ENCODE results near the gene GOLGA8T.
"Not testable (repeated sequence)": the region's sequence is repeated elsewhere in the genome, so short reads cannot be mapped to it uniquely, and the experiment has no call there.

GOLGA8T gene, protein sequence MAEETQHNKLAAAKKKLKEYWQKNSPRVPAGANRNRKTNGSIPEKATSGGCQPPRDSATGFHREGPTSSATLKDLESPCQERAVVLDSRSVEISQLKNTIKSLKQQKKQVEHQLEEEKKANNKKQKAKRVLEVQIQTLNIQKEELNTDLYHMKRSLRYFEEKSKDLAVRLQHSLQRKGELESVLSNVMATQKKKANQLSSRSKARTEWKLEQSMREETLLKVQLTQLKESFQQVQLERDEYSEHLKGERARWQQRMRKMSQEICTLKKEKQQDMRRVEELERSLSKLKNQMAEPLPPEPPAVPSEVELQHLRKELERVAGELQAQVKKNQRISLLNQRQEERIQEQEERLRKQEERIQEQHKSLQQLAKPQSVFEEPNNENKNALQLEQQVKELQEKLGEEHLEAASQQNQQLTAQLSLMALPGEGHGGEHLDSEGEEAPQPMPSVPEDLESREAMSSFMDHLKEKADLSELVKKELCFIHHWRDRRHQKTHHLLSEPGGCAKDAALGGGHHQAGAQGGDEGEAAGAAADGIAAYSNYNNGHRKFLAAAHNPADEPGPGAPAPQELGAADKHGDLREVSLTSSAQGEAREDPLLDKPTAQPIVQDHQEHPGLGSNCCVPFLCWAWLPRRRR

DNA sequence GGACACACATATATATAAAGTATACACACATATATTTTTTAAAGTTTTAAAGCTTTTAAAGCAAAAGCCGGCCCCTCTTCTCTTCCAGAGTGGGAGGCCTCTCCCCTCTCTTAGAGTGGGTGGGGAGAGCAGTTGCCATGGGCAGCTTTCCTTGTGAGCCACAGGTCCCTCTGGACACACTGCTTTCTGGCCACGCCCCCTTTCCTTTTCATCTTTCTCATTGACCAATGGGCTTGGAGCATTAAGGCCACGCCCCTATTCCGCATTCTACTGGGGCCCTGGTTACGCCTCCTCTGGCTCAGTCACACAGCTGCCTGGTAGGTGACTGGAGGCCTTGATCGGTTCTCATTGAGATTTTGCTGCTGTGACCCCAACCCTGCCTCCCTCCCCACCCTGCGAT is at the start of gene GOLGA8T:
GOLGA8T (plus strand) TSS at position 301 of the 400 bp plus-strand sequence; CDS start at position 399, 98 bp downstream.
- not testable (repeated sequence) for DNase-seq

DNA sequence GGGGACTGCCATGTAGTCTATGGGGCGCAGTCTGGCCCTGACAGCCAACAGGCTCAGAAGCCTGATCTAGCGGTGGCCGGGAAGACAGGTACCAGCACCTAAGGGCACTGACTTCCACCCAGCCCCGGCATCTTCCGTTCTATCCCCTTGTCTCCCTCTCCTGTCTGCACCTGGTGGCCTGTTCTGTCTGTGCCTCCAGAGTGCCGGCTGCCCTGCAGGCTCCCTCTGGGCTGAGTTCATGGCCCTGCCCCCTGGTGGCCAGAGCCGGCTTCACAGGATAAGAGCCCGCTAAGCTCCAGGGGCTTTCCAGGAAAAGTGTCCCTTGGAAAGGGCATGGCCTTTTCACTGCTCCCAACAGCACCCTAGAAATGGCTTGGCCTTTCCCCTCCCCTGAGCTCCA is 37.0 kb upstream of the GOLGA8T start:
- not testable (repeated sequence) for DNase-seq

DNA sequence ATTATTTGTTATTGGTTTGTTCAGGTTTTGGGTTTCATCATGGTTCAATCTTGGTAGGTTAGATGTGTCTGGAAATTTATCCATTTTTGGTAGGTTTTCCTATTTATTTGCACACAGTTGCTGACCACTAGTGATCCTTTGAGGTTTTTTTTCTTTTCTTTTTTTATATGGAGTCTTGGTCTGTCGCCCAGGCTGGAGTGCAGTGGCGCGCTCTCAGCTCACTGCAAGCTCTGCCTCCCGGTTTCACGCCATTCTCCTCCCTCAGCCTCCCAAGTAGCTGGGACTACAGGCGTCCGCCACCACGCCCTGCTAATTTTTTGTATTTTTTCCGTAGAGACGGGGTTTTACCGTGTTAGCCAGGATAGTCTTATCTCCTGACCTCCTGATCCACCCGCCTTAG is 32.0 kb upstream of the GOLGA8T start:
- not testable (repeated sequence) for DNase-seq

DNA sequence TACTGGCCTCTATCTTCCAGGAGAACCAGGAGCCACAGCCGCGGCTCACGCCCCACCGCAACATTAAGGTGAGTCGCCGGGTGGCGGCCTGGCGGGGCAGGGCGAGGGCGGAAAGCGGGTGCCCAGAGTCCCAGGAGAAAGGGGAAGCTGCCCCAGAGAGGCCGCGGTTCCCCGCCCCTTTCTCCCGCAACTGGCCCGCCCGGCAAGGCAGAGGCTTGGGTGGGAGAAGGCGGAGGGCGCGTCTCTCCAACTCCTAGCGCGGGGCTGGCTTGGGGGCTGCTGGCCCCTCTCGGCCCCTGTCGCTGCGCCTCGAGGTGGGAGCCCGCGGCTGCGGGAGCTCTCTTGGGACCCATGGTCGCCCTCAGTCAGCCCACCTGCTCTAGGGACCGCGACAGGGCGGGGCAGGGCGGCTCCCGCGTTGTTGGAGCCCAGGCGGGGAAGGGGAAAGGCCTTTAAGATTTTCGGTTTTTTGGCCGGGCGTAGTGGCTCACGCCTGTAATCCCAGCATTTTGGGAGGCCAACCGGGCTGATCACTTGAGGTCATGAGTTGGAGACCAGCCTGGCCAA is 30.8 kb upstream of the GOLGA8T start:
- not testable (repeated sequence) for DNase-seq

DNA sequence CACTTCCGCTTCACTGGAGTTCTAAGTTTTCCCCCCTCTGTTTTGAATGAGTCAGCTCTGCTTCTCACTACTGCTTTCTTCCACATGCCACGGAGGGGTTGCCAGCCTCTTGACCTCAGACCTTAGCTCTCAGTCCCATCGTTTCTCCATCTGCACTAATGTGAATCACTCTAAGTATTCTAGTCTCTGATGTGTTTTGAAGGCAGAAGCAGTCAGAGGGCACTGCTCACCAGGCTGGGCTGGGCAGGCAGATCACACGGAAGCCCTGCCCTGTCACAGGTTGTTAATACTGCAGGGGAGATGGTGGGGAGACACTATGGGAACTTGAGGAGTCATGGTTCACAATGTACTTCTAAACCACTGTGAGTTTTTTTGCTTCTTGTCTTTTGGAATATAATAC is 24.3 kb upstream of the GOLGA8T start:
- DNase-seq = not testable (repeated sequence)

DNA sequence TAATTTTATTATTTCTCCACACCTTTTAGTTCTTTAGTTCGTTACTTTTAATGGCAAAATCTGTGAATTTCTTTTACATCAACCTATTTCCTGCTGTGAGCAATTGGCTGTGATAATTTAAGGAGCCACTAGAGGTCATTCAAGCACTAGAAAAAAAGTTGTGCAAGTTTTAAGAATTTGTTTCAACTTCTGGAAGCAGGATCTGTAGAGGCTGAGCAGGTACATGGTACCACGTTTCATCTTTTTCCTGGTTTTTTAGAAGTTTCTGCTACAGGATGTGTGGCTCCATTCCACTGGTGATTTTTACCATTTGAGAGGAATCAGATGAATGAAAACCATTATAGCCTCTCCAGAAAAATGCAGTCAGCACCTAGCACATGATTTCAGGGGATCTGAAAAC is 4.8 kb upstream of the GOLGA8T start:
- DNase-seq = not testable (repeated sequence)

DNA sequence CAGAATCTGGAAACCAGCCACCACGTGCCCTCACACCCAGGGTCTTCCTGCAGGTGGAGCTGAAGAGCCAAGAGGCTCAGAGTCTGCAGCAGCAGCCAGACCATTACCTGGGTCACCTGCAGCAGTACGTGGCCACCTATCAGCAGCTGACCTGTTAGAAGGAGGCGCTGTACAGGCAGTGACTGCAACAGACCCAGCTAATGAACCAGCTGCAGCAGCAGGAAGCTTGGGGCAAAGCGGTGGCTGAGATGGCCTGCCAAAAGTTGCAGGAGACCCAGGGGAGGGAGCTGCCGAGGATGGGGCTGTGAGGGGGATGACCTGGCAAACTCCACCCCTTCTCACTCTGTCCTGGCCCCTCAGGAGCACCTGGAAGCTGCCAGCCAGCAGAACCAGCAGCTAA is 8.4 kb downstream of the GOLGA8T start:
- DNase-seq = not testable (repeated sequence)

DNA sequence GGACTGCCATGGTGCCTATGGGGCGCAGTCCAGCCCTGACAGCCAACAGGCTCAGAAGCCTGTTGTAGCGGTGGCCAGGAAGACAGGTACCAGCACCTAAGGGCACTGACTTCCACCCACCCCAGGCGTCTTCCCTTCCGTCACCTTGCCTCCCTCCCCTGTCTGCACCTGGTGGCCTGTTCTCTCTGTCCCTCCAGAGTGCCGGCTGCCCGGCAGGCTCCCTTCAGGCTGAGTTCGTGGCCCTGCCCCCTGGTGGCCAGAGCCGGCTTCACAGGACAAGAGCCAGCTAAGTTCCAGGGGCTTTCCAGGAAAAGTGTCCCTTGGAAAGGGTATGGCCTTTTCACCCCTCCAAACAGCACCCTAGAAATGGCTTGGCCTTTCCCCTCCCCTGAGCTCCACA is 15.0 kb downstream of the GOLGA8T start:
- DNase-seq = not testable (repeated sequence)

DNA sequence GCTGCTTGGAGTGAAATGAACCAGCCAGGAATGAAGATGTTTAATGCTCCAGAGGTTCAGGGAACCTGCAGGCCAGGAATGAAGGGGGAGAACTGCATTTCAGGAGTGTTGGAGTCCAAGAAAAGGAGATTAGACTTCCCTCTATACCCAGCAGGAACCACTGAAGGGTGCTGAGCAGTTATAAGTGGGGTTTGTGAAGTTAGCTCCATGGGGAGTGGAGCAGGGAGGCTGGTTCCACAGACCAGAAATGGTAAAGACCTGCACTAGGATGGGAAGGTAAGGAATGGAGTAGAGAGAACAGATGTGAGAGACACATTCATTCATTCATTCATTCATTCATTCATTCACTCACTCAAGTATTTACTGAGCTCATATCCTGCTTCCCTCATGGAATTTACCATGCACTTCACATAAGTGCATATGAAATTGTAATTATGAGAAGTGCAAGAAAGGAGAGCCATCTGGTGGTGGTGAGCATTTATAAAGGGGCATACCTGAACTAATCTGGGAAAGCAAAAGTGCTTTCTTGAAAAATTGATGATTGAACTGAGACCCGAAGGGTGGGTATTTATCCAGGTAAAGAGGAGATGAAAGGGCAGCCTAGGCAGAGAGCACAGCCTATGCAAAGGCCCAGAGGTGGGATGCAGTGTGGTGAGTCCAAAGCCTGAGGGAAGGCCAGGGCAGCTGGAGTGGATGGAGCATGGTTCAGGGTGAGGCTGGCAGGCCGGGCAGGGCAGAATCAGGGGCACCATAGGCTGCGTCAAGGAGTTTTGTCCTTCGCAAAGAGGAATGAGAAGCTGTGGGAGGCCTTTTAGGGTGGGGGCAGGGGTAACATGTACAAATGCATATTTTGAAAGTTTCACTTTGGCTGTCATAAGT is 27.9 kb downstream of the GOLGA8T start:
- not testable (repeated sequence) for DNase-seq

DNA sequence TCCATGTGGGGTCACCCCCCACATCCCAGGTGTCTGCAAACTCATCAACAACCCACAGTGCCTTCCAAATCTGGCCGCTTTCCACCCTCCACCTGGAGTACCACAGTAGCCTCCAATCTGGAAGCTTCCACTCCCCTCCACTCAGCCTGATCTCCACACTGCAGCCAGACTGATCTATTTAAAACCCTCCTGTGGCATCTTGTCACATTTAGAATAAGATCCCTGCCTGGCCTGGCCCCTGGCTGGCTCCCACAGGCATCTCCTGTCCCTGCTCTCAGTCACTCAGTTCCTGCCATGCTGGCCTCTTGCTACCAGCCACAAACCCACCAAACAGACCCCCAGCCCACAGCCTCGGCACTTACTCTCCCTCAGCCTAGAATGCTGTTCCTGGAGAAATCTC is 28.9 kb downstream of the GOLGA8T start:
- DNase-seq = not testable (repeated sequence)

DNA sequence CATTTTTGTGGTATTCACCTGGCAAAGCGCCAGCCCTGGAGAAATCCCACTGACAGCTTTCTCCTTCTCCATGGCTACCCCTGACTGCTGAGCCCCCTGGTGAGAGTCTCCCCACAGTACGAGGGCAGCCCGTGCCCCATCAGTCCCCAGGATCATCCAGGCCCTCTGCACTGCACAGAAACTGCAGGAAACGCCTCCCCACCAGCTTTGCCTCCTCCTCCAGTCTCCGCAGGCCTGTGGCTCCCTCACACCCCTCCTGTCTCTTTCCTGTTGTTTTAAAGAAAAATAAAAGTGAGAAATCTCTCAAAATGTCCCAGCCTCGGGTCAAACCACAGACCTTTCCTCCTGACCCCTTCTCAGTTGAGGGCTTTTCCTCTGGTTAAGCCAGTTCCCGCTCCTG is 29.4 kb downstream of the GOLGA8T start:
- not testable (repeated sequence) for DNase-seq

DNA sequence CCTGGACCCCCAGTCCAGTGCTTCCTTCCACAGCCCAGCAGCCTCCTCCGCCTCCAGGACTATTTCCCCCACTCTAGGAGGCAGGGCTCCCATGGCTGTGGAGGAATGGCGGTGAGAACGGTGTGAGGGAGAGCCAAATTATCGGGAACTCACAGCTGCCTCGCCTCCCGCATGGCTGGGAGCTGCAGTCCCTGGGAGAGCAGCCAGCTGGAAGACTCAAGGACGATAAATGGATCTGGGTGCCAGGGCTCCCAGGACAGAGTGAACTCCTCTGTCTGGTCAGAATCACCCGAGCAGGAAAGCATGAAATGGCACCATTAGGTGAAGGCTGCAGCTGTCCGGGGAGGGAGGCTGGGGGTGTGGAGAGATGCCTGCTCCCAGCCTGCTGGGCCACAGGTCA is 32.6 kb downstream of the GOLGA8T start:
- not testable (repeated sequence) for DNase-seq

DNA sequence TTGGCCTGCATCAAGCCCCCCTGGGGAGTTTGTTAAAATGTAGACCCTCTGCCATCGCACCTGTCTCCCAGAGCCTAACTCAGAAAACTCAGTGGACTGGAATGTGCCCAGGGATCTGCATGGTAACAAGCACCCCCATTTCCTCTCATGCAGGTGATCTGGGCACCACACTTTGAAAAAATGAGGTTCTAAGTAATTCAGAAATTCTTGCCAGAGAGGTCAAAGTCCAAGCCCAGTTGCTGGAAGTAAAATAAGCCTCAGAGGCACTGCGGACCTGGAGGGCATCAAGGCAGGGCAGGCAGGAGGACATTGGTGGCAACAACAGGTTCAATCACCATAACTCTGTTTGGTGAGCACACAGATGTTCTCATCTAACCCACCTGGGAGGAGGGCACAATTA is 33.0 kb downstream of the GOLGA8T start:
- DNase-seq = not testable (repeated sequence)

DNA sequence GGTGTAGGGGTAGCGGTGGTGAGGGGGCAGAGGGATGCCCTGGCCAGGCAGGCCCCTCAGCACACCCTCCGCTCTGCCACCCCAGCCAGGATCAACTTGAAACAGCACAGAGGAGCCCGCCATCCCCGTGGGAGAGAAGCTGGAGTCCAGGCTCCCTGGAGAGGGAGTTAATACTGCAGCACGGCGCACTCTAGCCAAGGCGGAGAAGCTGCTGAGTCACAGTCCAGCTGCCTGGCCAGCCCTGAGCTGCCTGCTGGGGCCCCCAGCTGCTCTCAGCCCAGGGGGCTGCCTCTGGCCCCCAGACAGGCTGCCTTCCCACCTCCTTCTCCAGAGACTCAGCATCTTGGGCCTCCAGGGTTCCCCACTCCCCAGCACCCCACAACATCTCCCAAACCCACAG is 36.6 kb downstream of the GOLGA8T start:
- DNase-seq = not testable (repeated sequence)

DNA sequence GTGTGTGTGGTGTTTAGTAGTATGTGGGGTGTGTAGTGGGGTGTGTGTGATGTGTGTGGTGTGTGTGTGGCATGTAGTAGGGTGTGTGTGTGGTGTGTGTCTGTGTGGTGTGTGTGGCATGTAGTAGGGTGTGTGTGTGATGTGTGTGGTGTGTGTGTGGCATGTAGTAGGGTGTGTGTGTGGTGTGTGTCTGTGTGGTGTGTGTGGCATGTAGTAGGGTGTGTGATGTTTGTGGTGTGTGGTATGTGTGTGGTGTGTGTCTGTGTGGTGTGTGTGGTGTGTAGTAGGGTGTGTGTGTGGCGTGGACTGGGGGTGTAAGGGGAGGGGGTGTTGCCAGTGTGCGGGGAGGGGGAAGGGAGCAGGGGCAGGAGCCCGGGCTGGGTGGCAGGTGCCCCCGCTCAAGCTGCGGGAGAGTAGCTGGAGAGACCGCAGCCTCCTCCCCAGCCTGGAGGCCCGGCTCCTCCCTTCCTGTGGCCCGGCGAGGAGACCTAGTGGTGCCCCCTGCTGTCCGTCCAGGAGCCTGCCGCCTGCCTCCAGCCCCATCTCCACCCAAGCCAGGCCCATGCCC is 38.3 kb downstream of the GOLGA8T start:
- not testable (repeated sequence) for DNase-seq

DNA sequence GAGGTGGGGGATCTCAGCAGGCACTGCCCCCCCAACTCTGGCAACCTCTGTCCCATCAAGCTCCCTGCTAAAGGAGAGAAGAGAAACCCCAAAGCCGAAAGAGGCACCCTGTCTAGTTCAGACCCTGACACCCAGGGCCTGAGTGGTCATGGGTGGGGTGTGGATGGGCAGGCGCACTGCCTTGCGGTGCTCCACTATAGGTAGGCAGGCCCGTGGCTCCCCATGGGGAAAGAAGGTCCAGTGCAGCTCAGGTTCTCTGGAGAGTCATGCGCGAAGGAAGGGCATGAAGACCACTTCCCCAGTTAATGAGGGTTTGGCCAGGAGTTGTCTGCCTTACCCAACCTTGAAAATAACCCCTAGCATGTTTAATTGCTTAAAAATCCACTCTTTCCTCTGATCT is 40.4 kb downstream of the GOLGA8T start:
- not testable (repeated sequence) for DNase-seq

DNA sequence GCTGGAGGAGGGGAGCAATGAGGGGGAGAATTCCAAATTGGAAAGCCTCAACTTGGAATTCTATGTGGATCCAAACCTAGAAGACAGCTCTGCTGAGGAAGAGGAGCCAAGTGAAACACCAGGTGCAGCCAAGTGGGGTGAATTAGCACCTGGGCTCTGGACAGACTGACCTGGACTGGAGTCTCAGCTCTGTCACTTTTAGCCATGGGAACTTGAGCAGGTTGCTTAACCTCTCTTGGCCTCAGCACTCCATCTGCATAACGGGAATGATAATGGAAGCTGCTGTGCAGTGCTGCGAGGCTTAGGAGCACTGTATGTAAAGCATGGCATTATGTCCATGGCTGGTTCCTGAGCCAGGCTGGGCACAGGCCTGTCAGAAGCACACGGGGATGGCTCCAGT is 41.8 kb downstream of the GOLGA8T start:
- DNase-seq = not testable (repeated sequence)

DNA sequence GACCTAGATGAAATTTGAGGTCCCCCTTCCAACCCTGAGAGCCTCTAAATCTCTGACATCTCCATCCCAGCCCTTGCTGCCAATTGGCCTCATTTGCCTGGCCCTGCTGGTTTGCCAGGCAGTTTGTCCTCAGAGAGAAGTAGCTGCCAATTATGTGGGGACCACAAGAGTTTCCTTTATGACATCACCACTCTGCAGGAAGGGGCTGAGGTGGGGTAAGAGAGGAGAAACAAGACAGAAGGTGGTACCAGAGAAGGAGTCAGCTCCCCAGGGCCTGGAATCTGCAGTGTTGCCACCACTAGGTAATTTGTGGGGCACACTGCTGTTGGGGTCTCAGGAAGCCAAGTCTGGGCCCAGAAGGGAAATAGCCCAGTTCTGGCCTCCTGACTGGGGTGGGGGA is 45.0 kb downstream of the GOLGA8T start:
- not testable (repeated sequence) for DNase-seq

DNA sequence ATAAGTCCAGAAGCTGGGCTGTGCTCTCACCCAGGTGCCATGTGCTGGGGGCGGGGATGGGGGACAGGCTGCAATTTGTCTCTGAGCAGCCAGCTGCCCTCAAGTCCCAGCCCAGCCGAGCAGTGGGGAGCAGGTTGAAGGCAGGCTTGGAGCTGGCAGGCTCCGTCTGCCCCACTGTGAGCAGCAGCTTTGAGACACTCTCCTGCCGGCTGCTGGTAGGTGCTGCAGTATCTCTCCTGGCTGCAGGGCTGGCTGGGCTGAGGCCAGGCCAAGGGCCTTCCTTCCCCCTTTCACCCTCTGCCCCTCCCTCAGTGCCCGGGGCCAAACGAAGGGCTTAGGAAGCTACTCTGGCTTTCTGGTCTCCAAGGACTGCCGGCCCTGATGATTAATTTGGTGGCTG is 50.6 kb downstream of the GOLGA8T start:
- DNase-seq = not testable (repeated sequence)

DNA sequence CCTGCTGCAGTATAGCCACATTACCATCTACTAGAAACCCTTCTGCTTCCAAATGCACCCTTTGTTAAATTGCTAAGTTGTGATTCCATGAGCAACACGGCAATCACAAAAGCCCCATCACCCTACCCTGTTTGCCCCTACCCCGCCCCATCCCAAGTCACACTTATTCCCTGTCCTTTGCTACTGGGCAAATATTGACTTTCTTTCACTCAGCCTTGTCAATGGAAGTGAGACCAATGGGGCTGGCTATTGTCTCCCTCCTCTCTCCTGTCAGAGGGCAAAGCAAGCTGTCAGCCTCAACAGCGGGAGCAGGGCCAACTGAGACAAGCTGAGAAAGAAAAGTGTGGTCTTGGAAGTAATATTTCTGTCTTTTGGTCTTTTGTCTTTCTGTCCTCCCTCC is 52.6 kb downstream of the GOLGA8T start:
- not testable (repeated sequence) for DNase-seq

DNA sequence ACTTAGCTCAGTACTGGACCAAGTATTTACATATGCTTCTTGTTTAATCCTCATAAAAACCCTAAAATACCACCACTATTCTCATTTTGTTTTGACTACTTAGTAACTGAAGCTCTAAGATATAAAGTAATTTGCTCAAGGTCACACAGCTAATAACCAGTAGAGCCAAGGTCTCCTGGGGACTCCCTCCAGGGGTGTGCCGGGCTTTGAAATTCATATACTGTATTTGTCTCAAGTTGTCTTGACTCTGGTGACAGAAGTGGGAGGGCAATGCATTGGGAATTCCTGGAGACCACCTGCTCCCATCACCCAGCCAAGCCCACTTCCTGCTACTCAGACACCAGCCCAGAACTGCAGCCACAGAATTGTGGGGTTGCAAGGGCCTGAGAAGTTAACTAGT is 54.9 kb downstream of the GOLGA8T start:
- not testable (repeated sequence) for DNase-seq

DNA sequence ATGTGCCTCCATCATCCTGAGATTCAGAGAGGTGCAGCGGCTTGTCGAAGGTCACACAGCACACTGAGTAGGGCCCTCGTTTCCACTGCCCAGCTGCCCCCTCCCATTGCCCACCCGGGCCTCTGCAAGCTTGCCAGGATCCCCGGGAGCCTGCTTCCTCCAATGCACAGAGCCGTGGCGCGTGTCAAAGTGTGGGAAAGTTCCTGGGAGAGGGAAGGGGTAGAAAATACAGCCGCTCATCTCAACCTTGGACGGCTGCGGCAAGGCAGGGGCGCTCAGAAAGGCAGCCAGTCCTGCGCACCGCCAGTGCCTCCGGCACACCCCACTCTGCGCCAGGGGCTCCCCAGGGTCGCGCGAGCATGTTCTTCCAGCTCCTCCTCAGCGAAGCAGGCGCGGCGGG is 56.3 kb downstream of the GOLGA8T start:
- not testable (repeated sequence) for DNase-seq

Measured in 8988T (cell line).